Measurements from ENCODE around the gene ANGPTL8. TPM values are rescaled to one million over a fixed set of nuclear protein-coding genes. Genes with fewer than 3 reads are reported as not detected.

The ANGPTL8 gene
- total RNA-seq, 1 experiment from 2014 or later = not detected

DNA sequence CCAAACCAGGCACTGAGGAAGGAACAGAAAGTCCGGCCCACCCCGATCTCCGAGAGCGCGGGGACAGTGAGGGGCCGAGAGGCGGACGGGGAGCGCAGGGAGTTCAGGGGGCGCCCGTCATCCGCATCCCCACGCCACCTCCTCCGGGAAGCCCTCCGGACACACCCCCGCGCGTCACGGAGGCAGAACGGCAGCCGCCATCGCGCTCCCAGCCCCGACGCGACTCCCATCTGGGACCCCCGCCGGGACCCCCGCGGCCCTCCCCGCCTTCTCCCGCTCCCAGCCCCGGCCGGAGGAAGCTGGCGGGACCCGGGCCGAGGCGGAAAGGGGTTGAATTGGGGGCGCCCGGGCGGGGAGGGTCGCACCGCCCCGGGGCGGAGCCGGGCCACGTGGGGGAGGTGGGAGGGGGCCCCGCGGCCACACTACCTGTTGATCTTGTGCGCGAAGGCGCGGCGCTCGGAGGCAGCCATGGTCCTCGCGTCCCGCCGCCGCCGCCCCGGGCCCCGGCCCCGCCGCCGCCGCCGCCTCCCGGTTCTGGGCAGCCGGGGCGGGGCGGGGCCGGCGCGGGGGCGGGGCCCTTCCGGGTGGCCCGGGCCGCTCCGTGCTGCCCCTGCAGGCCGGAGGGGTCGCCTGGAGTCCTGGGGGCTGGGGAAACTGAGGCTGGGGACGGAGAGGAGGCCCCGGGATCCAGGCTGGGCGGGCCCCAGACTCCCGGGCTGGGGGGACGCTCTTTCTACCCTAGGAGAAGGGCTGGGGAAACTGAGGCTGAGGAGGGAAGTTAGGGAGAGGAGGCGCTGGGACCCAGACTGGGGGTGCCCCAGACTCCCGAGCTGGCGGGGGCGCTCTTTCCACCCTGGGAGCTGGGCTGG lies 22.8 kb downstream of the ANGPTL8 start, which contains the start of gene DOCK6:
DOCK6 (minus strand) TSS at position 554 of the 869 bp plus-strand sequence; CDS start at position 470, 84 bp downstream.
- POLR2A ChIA-PET (ENCODE audit: low non-redundant PET) = interaction anchor here (0.7 kb wide), 1 partner anchor 35 kb away, joined by 8 read pairs; no protein-coding TSS in a partner anchor
- no peak for TF ChIP-seq EZH2 (IDR thresholded peaks at IDR 0.05; ENCODE audit: borderline replicate concordance, low read depth, low read length, poor library complexity, severe bottlenecking)
- TF ChIP-seq, protein P1, sequence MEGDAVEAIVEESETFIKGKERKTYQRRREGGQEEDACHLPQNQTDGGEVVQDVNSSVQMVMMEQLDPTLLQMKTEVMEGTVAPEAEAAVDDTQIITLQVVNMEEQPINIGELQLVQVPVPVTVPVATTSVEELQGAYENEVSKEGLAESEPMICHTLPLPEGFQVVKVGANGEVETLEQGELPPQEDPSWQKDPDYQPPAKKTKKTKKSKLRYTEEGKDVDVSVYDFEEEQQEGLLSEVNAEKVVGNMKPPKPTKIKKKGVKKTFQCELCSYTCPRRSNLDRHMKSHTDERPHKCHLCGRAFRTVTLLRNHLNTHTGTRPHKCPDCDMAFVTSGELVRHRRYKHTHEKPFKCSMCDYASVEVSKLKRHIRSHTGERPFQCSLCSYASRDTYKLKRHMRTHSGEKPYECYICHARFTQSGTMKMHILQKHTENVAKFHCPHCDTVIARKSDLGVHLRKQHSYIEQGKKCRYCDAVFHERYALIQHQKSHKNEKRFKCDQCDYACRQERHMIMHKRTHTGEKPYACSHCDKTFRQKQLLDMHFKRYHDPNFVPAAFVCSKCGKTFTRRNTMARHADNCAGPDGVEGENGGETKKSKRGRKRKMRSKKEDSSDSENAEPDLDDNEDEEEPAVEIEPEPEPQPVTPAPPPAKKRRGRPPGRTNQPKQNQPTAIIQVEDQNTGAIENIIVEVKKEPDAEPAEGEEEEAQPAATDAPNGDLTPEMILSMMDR (conservative IDR thresholded peaks at IDR 0.05; ENCODE audit: low read depth, low read length) = peak; percentile 43
- no TSS peak for BruUV-seq (replicated peaks)

DNA sequence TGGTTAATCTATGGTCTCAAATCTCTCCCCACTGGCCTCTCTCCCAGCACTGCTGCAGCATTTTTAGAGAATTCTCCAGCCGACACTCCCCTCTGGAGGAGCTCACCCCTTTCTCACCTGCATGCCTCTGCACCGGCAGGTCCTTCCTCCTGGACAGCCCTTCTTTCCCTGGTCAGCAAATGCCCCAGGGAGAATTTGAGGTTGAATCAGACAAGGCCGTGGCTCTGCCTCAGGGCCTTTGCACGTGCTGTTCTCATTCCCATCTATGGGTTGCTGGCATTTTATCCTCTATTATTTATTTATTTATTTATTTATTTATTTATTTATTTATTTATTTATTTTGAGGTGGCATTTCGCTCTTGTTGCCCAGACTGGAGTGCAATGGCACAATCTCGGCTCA lies 24.3 kb downstream of the ANGPTL8 start:
- Histone ChIP-seq H3K27me3 (replicated peaks; ENCODE audit: insufficient read depth, low read depth, low read length, poor library complexity) (no peaks in the 10 kb centered on the region), H3K27ac (ENCODE audit: low read depth, low read length, poor library complexity, severe bottlenecking) (no peak overlapping the region), H3K9me3 (ENCODE audit: low read depth, low read length, poor library complexity, severe bottlenecking) (no peaks in the 10 kb centered on the region), H3K4me3 (ENCODE audit: low read depth, low read length, poor library complexity, severe bottlenecking) (no peak overlapping the region), H3K4me1 (ENCODE audit: insufficient read depth, low read length, poor library complexity, severe bottlenecking) (peaks cover 3% of the 10 kb centered on the region), H3K36me3 (ENCODE audit: insufficient read depth, low read length, poor library complexity, severe bottlenecking) (no peaks in the 10 kb centered on the region)
- TF ChIP-seq, protein P1 (conservative IDR thresholded peaks at IDR 0.05; ENCODE audit: low read depth, low read length) = no peak
- TF ChIP-seq EZH2 (IDR thresholded peaks at IDR 0.05; ENCODE audit: borderline replicate concordance, low read depth, low read length, poor library complexity, severe bottlenecking) = no peak
- ChIA-PET POLR2A (ENCODE audit: low non-redundant PET) (no interaction called here), CTCF (no interaction called here)
- intact Hi-C loops (cut with micrococcal nuclease; ENCODE audit: unreplicated experiment) = no loop called here
- no TSS peak for BruUV-seq (replicated peaks)
- no peak for DNase-seq (ENCODE audit: low spot score)

More for the DNA sequence above, 22.8 kb downstream of the ANGPTL8 start, which contains the start of gene DOCK6:
- Histone ChIP-seq H3K27me3 (replicated peaks; ENCODE audit: insufficient read depth, low read depth, low read length, poor library complexity) (no peaks in the 10 kb centered on the region), H3K4me1 (ENCODE audit: insufficient read depth, low read length, poor library complexity, severe bottlenecking) (peaks cover 3% of the 10 kb centered on the region), H3K4me3 (ENCODE audit: low read depth, low read length, poor library complexity, severe bottlenecking) (peak within 1 kb of the TSS; percentile 79), H3K9me3 (ENCODE audit: low read depth, low read length, poor library complexity, severe bottlenecking) (no peaks in the 10 kb centered on the region), H3K36me3 (ENCODE audit: insufficient read depth, low read length, poor library complexity, severe bottlenecking) (no peaks in the 10 kb centered on the region), H3K27ac (ENCODE audit: low read depth, low read length, poor library complexity, severe bottlenecking) (peak within 1 kb of the TSS; percentile 63)
- CTCF ChIA-PET = no interaction called here
- DNase-seq (ENCODE audit: low spot score) = peak; percentile 48
- intact Hi-C loops (cut with micrococcal nuclease; ENCODE audit: unreplicated experiment) = no loop called here

GRCh38 chr19:11264452-11265176 lies 25.2 kb downstream of the ANGPTL8 start:
- Histone ChIP-seq H3K4me3 (ENCODE audit: low read depth, low read length, poor library complexity, severe bottlenecking) (no peak overlapping the region), H3K4me1 (ENCODE audit: insufficient read depth, low read length, poor library complexity, severe bottlenecking) (peaks cover 9% of the 10 kb centered on the region), H3K9me3 (ENCODE audit: low read depth, low read length, poor library complexity, severe bottlenecking) (no peaks in the 10 kb centered on the region), H3K27me3 (replicated peaks; ENCODE audit: insufficient read depth, low read depth, low read length, poor library complexity) (no peaks in the 10 kb centered on the region), H3K36me3 (ENCODE audit: insufficient read depth, low read length, poor library complexity, severe bottlenecking) (no peaks in the 10 kb centered on the region), H3K27ac (ENCODE audit: low read depth, low read length, poor library complexity, severe bottlenecking) (no peak overlapping the region)
- DNase-seq (ENCODE audit: low spot score) = no peak
- ChIA-PET POLR2A (ENCODE audit: low non-redundant PET) (no interaction called here), CTCF (no interaction called here)
- TF ChIP-seq, protein P1 (conservative IDR thresholded peaks at IDR 0.05; ENCODE audit: low read depth, low read length) = no peak
- TF ChIP-seq EZH2 (IDR thresholded peaks at IDR 0.05; ENCODE audit: borderline replicate concordance, low read depth, low read length, poor library complexity, severe bottlenecking) = no peak
- intact Hi-C loops (cut with micrococcal nuclease; ENCODE audit: unreplicated experiment) = no loop called here
- BruUV-seq (replicated peaks) = no TSS peak

Data from A673 (cell line).